Measurements from ENCODE around the gene SEMA3C.
A peak's percentile ranks its signal among the peaks of the same experiment; 100 is the strongest.

The SEMA3C gene

DNA sequence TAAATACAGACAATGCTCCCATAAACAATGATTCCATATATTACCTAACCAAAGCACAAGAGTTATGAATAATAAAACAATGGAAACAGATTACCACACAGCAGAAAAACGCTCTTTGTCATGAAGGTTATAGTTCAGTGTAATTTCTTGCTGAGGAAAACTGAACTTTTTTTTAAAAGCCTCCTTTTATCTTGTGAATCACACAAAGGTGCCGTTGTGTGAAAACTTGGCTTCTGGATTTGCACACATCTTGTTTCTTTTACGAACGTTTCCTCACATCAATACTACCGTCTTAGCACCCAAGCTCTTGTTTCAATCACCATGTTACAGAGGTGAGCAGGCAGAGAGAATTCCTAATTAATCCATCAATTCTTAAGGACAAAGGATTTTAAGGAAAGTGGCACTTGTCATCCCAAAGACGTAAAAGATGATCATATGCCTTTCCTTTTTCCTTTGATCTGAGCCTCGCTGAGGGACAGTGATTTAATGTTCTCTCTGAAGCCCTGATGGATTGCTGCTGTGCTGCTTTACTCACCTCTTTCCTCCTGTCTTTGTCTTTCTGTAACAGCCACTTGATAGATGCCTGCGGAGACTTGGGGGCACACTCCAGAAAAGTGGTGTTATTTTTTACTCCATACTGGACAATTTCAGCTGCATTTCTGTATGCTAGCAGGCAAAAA is 170.3 kb downstream of the SEMA3C start:
- H3K27ac ChIP-seq: no peak overlapping the region
- no peak for TF ChIP-seq CTCF (conservative IDR thresholded peaks at IDR 0.05)

- no peak overlapping the region for H3K27ac ChIP-seq
- TF ChIP-seq CTCF (conservative IDR thresholded peaks at IDR 0.05): no peak
Measured at GRCh38 chr7:80740778-80741545, 177.9 kb downstream of the SEMA3C start.

DNA sequence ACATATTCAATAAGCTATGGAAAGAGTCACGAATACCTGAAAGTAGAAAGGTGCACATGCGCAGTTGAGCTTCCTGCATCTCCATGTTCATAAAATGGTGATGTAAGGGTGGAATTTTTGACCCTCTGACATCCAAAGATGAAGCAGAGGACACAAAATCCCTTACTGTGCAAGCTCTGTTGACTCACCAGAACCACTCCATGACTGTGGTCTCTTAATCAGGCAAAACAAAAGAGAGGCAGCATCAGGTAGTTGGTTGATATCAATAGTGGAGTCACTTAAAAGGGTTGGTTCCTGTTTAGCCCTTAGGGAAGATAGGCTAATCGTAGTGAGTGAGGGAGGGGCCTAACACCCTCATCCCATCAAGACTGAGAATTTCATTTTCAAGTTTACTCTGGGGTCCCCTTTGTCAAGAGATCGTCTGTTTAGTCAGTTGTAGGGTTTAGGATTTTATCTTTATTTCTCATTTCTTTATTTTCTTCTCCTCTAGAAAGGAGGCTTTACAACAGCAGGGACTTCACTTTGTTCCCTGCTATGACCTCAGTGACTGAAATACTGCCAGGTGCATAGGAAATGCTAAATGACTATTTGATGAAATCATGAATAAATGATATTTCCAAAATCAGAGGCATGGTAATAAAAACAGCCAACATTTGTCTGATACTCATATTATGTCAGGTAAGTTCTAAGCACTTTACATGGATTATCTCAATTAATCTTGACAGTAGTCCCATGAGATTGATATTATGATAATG is 182.3 kb downstream of the SEMA3C start:
- no peak for TF ChIP-seq CTCF (conservative IDR thresholded peaks at IDR 0.05)
- H3K27ac ChIP-seq: no peak overlapping the region

DNA sequence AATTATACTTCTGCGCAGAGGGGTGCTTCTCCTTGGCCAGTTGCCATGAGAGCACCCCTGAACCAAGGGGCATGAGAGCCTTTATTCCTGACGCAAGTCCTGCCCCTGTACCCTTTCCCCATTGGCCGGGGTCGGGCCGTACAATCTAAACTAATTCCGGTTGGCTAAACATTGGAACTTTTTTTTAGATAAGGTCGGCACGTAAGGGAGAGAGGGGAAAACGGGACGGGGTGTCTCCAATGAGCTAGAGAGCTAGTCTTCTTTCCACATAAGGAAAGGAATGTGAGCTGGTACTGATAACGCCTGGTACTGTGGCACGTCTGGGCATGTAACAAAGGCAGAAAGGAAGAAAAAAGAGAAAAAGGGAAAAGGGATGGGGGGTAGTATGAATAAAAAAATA is 183.5 kb downstream of the SEMA3C start:
- H3K27ac ChIP-seq: no peak overlapping the region
- TF ChIP-seq CTCF (conservative IDR thresholded peaks at IDR 0.05): no peak

GRCh38 chr7:80734011-80734410 is 184.8 kb downstream of the SEMA3C start:
- H3K27ac ChIP-seq: no peak overlapping the region
- no peak for TF ChIP-seq CTCF (conservative IDR thresholded peaks at IDR 0.05)

DNA sequence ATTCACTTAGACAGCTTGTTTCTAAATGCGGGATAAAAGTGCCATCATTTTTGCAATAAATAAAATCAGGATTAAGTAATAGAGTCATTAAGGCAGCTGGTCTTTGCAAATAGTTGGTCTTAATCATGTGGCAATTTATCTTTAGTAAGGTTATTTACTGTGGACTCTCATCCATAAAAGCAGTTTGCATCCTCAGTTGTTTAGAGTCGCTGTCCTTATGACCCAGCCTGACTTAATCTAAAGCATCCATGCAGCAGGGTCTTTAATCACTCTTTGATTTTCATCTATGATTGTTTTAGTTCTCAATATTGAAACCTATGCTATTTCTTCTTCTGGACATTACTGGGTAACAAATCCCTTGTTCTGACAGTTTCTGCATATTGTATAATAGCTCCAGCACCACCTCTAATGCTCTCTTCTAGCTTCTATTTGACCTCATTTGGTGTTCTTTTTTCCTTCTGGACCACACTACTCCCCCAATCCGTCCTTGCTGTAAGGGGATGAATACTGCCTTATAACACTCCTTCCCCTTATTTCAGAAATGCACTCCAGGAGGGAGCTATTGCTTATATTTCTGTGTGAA is 185.4 kb downstream of the SEMA3C start:
- H3K27ac ChIP-seq: no peak overlapping the region
- no peak for TF ChIP-seq CTCF (conservative IDR thresholded peaks at IDR 0.05)

DNA sequence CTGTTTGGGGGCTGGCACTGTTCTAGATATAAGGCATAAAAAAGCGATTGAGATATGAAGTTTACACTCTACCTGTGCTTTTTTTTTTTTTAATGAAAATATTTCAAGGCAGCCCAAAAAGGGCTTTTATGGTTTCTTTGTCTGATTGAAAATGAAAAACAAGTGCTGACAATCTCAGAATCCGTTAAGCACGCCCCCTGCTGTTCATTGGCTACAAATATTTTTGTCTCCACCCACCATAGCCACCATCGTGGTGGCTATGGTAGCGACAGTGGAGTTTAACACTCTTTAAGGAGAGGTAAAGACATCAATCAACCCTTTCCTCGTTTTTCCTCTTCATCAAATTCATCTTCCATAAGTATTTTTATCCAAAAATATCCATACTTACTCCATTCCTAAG is 186.2 kb downstream of the SEMA3C start:
- 0 out of 2 replicates have a peak, but pooled peaks have one; percentile 15 for TF ChIP-seq CTCF (conservative IDR thresholded peaks at IDR 0.05)

More for the DNA sequence above, 186.2 kb downstream of the SEMA3C start:
- H3K27ac ChIP-seq: no peak overlapping the region

All from VCaP (cell line).